ENCODE measurements around the gene MAP3K7. TPM values are rescaled to one million over a fixed set of nuclear protein-coding genes. Genes with fewer than 3 reads are reported as not detected.

The MAP3K7 gene
- total and polyA plus RNA-seq, 2 of the 13 experiments (the other 11 are each of a cell fraction or from before 2014, with no cell fraction given): 24.1 to 24.4 TPM

DNA sequence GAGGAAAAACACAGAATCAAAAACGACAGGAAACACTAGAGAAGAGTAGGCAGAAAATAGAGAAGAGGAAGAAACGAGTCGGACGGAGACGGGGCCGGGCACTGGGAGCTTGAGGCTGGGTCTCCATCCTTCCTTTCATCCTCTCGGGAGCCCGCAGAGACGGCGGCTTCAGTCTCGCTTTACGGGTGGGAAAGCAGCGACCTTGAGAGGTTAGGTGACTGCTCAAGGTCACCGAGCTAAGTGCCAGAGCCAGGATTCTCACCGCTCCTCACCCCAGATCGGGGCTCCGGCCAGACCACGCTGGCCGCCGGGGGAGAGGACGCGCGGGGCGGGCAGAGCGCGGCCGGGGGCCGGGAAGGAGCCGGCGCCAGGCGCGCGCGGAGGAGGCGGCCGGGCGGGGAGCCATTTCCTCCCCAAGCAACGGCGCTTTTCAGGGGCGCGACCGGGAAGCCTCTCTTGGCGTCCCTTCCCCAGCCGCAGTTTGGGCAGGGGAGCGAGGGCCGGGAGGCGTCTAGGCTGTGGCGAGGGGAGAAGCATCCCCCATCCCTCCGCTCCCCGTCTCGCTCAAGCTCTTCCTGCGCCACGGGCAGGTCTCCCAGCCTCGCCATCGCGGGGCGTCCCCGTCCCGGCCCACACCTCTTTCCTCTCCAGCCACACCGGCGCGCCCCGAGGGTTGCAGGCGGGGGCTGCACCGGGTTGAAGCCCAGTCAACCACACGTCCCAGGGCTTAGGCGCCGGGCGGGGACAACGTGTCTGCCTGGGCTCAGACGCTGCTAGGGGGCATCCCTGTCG is 24.1 kb upstream of the MAP3K7 start (continued):
- TF ChIP-seq, protein P1, sequence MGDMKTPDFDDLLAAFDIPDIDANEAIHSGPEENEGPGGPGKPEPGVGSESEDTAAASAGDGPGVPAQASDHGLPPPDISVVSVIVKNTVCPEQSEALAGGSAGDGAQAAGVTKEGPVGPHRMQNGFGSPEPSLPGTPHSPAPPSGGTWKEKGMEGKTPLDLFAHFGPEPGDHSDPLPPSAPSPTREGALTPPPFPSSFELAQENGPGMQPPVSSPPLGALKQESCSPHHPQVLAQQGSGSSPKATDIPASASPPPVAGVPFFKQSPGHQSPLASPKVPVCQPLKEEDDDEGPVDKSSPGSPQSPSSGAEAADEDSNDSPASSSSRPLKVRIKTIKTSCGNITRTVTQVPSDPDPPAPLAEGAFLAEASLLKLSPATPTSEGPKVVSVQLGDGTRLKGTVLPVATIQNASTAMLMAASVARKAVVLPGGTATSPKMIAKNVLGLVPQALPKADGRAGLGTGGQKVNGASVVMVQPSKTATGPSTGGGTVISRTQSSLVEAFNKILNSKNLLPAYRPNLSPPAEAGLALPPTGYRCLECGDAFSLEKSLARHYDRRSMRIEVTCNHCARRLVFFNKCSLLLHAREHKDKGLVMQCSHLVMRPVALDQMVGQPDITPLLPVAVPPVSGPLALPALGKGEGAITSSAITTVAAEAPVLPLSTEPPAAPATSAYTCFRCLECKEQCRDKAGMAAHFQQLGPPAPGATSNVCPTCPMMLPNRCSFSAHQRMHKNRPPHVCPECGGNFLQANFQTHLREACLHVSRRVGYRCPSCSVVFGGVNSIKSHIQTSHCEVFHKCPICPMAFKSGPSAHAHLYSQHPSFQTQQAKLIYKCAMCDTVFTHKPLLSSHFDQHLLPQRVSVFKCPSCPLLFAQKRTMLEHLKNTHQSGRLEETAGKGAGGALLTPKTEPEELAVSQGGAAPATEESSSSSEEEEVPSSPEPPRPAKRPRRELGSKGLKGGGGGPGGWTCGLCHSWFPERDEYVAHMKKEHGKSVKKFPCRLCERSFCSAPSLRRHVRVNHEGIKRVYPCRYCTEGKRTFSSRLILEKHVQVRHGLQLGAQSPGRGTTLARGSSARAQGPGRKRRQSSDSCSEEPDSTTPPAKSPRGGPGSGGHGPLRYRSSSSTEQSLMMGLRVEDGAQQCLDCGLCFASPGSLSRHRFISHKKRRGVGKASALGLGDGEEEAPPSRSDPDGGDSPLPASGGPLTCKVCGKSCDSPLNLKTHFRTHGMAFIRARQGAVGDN (CRISPR knock-in tag; IDR thresholded peaks at IDR 0.05): peak; percentile 25; the same call in 1 of the 2 replicates
- TF ChIP-seq, protein P2, sequence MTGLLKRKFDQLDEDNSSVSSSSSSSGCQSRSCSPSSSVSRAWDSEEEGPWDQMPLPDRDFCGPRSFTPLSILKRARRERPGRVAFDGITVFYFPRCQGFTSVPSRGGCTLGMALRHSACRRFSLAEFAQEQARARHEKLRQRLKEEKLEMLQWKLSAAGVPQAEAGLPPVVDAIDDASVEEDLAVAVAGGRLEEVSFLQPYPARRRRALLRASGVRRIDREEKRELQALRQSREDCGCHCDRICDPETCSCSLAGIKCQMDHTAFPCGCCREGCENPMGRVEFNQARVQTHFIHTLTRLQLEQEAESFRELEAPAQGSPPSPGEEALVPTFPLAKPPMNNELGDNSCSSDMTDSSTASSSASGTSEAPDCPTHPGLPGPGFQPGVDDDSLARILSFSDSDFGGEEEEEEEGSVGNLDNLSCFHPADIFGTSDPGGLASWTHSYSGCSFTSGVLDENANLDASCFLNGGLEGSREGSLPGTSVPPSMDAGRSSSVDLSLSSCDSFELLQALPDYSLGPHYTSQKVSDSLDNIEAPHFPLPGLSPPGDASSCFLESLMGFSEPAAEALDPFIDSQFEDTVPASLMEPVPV (CRISPR knock-in tag; IDR thresholded peaks at IDR 0.05): no peak
- TF ChIP-seq, protein P3, sequence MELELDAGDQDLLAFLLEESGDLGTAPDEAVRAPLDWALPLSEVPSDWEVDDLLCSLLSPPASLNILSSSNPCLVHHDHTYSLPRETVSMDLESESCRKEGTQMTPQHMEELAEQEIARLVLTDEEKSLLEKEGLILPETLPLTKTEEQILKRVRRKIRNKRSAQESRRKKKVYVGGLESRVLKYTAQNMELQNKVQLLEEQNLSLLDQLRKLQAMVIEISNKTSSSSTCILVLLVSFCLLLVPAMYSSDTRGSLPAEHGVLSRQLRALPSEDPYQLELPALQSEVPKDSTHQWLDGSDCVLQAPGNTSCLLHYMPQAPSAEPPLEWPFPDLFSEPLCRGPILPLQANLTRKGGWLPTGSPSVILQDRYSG (CRISPR knock-in tag; IDR thresholded peaks at IDR 0.05): no peak
- TF ChIP-seq CAMTA2 (CRISPR knock-in tag; IDR thresholded peaks at IDR 0.05; ENCODE audit: borderline replicate concordance) (no peak), ZSCAN21 (CRISPR knock-in tag; IDR thresholded peaks at IDR 0.05; ENCODE audit: borderline replicate concordance) (no peak), SYNCRIP (IDR thresholded peaks at IDR 0.05; ENCODE audit: insufficient read depth, low read depth, low read length) (no peak), ZFP41 (CRISPR knock-in tag; IDR thresholded peaks at IDR 0.05; ENCODE audit: borderline replicate concordance) (no peak), ZNF235 (CRISPR knock-in tag; IDR thresholded peaks at IDR 0.05; ENCODE audit: borderline replicate concordance) (no peak), ZNF616 (CRISPR knock-in tag; IDR thresholded peaks at IDR 0.05; ENCODE audit: low read depth) (no peak), ZC3H13 (CRISPR knock-in tag; IDR thresholded peaks at IDR 0.05) (no peak), NCOA2 (CRISPR knock-in tag; IDR thresholded peaks at IDR 0.05) (no peak), SIN3A (IDR thresholded peaks at IDR 0.05; ENCODE audit: borderline replicate concordance, low read depth, low read length) (no peak), ZFP36L1 (CRISPR knock-in tag; IDR thresholded peaks at IDR 0.05) (no peak)
- TF ChIP-seq, protein P4, sequence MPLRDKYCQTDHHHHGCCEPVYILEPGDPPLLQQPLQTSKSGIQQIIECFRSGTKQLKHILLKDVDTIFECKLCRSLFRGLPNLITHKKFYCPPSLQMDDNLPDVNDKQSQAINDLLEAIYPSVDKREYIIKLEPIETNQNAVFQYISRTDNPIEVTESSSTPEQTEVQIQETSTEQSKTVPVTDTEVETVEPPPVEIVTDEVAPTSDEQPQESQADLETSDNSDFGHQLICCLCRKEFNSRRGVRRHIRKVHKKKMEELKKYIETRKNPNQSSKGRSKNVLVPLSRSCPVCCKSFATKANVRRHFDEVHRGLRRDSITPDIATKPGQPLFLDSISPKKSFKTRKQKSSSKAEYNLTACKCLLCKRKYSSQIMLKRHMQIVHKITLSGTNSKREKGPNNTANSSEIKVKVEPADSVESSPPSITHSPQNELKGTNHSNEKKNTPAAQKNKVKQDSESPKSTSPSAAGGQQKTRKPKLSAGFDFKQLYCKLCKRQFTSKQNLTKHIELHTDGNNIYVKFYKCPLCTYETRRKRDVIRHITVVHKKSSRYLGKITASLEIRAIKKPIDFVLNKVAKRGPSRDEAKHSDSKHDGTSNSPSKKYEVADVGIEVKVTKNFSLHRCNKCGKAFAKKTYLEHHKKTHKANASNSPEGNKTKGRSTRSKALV (CRISPR knock-in tag; IDR thresholded peaks at IDR 0.05): peak; percentile 93
- TF ChIP-seq, protein P5, sequence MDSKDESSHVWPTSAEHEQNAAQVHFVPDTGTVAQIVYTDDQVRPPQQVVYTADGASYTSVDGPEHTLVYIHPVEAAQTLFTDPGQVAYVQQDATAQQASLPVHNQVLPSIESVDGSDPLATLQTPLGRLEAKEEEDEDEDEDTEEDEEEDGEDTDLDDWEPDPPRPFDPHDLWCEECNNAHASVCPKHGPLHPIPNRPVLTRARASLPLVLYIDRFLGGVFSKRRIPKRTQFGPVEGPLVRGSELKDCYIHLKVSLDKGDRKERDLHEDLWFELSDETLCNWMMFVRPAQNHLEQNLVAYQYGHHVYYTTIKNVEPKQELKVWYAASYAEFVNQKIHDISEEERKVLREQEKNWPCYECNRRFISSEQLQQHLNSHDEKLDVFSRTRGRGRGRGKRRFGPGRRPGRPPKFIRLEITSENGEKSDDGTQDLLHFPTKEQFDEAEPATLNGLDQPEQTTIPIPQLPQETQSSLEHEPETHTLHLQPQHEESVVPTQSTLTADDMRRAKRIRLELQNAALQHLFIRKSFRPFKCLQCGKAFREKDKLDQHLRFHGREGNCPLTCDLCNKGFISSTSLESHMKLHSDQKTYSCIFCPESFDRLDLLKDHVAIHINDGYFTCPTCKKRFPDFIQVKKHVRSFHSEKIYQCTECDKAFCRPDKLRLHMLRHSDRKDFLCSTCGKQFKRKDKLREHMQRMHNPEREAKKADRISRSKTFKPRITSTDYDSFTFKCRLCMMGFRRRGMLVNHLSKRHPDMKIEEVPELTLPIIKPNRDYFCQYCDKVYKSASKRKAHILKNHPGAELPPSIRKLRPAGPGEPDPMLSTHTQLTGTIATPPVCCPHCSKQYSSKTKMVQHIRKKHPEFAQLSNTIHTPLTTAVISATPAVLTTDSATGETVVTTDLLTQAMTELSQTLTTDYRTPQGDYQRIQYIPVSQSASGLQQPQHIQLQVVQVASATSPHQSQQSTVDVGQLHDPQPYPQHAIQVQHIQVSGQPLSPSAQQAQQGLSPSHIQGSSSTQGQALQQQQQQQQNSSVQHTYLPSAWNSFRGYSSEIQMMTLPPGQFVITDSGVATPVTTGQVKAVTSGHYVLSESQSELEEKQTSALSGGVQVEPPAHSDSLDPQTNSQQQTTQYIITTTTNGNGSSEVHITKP (CRISPR knock-in tag; IDR thresholded peaks at IDR 0.05; ENCODE audit: low read depth): no peak
